Fibroblast of skin of left biceps (primary cell): ENCODE data around the gene AGPAT3.

ENCODE experiments used
- DNase-seq, 2 experiments: peaks; one replicate each; pipeline ENCODE4 v3.0.0-alpha.2; 2013; ENCODE audit warnings: low read depth in 2 of 2

Gene AGPAT3

GRCh38 chr21:43975469-43976098 lies 110.6 kb downstream of the AGPAT3 start:
- peak in 1 of 2 experiments; percentile 6 for DNase-seq

DNA sequence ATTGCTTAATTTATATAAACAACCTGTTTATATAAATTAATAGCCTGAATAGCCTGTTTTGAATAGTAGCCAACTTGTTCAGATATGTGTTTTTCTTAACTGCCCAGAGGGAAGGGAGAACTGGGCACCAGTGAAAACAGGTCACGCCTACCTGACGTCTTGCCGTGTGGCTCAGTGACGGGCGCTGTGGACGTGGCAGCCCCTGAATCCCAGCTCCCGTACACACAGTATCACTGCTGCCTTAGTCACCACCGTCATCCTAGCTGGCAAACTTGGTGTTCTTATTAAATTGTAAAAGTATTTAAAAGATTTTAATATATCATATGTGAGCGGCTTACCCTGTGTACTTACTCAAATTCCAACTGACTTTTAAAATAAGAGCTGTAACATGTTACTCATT lies 111.6 kb downstream of the AGPAT3 start:
- no peak for DNase-seq

GRCh38 chr21:43978060-43978459 lies 113.0 kb downstream of the AGPAT3 start:
- no peak for DNase-seq

DNA sequence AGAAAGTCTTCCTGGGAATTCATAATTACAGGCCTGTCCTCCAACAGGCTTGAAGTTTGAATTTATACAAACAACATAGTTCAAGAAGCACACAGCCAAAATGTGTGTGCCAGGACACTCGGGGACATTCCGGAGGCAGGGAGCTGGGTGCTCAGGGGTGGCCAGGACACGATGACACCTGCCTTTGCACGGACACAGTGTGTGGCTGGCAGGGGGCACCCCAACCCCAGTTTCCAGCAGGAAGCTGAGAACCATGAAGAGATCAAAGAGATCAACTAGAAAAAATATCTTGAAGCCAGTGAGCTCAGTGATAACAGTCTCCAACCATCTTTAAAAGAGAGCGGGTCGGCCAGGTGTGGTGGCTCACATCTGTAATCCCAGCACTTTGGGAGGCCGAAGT lies 114.6 kb downstream of the AGPAT3 start:
- no peak for DNase-seq

GRCh38 chr21:43981151-43981870 lies 116.3 kb downstream of the AGPAT3 start:
- DNase-seq: no peak

- DNase-seq: no peak
Measured at GRCh38 chr21:43981871-43982210, 116.8 kb downstream of the AGPAT3 start.

- no peak for DNase-seq
Measured at GRCh38 chr21:43982489-43983078, 117.6 kb downstream of the AGPAT3 start.

DNA sequence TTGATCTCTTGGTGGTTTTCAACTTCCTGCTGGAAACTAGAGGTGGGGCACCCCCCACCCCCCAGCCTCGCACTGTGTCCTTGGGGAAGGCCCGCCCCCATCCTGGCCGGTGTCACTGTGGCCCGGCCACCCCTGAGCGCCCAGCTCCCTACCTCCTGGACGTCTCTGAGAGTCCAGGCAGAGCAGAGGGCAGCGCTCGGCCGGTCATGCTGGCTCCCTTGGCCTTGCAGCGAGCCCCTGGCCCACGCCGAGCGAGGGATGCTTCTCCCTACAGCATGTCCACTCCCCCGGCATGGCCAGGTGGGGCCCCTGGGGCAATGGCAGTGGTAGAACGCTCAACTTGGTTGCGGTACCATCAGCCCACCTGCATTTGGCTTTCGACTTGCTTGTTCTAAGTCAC lies 118.4 kb downstream of the AGPAT3 start:
- no peak for DNase-seq

- DNase-seq: no peak
Measured at GRCh38 chr21:43983860-43984420, 118.9 kb downstream of the AGPAT3 start.

- no peak for DNase-seq
Measured at GRCh38 chr21:43984905-43985689, 120.1 kb downstream of the AGPAT3 start.

- no peak for DNase-seq
Measured at GRCh38 chr21:43985690-43986251, 120.7 kb downstream of the AGPAT3 start.

DNA sequence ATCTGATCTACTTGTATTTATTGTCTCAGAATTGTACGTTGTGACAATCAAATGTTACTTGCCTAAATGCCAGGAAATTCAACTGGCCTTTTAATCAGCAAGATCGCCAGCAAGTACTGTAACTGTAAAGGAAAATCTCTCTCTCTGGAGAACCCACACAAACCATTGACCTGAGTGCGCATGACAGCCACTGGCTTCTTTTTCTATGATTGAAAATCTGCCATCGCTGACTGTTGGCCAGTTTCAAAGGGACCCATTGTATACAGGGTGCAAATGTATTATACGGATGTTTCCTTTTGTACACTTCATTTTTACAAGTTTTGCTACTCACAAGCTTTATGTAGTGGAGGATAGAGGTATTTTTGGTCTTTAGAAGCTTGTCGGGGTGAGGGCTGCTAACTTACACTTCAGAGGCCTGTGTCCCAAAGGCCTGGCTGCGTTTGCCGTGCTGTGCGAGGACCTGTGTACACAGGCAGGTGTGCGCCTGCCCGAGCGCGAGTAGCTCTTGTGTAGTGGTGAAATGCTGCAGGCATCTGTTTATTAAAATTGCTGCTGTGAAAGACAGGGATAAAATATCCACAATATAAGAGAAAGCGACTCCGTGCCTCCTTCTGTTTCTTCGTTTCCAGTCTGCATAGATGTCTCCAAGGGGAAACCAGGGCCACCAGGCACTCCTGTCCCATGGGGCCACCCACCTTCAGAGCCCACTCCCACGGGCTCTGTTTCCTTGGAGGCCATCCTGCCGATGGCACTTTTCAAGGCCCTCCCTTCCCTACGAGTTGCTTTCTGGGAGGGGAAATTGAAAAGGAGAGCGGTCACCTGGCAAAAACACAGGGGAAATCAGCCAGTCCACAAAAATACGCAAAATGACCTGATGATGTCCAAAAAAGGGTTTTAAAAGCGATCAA lies 121.8 kb downstream of the AGPAT3 start:
- no peak for DNase-seq

GRCh38 chr21:43987509-43987908 lies 122.5 kb downstream of the AGPAT3 start:
- no peak for DNase-seq

DNA sequence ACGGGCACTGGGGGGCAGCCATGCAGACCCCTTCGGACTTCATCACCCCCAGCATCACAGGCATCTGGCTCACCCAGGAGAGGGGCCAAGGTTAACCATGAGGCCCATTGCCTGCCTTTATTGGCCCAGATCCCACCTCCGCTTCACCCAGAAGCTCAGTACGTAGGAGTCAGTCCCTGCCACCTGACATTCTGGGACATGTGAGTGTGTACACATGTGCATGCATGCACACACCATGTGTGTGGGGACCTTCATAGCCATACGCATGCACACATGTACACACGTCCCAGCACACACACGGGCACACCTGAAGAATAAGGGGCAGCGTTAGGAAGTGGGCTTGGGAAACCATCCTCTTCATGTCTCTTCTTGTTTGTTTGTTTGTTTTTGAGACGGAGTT lies 123.0 kb downstream of the AGPAT3 start:
- DNase-seq: no peak

DNA sequence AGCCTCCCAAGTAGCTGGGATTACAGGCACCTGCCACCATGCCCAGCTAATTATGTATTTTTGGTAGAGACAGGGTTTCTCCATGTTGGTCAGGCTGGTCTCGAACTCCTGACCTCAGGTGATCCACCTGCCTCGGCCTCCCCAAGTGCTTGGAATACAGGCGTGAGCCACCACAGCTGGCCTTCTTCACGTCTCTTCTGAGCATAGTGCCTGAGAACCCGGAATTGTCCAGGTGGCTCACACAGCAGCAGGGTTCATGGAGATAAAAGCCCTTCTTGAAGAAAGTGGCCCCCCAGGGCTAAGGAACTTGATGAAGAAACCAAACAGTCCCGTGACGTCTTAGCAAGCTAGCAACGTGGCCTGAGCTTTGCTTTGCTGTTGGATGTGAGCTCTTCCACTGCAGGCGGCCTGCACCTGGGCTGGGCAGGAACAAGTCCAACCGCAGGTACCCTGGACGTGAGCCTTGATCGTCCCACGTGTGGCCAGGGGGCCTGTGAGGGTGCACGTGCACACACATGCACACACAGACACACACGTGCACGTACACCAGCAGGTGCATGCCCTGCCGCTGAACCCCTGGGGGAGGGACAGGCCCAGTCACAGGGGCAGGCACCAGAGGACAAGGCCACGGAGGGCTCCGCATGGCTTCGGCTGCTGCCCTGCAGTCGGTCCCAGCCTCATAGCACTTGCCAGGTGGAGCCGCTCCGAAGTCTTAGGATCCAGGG lies 123.6 kb downstream of the AGPAT3 start:
- DNase-seq: no peak

DNA sequence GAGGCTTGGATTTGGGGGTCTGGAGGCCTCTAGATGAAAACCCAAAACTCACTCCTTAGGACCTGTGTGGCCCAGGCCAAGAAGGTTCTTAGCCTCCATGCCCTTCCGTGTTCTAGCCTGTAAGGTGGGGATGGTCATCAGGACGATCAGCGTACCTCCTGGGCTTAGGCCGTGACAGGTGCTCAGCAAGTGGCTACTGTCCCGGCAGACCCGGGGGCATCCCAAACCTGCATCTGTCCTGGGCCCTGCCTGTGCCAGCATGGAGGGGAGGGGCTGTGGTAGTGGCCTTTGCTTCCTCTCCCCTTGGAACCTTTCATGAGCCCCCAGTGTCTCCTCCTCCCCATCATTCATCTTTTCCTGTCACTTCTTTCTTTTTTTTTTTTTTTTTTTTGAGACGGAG lies 124.4 kb downstream of the AGPAT3 start:
- DNase-seq: no peak

DNA sequence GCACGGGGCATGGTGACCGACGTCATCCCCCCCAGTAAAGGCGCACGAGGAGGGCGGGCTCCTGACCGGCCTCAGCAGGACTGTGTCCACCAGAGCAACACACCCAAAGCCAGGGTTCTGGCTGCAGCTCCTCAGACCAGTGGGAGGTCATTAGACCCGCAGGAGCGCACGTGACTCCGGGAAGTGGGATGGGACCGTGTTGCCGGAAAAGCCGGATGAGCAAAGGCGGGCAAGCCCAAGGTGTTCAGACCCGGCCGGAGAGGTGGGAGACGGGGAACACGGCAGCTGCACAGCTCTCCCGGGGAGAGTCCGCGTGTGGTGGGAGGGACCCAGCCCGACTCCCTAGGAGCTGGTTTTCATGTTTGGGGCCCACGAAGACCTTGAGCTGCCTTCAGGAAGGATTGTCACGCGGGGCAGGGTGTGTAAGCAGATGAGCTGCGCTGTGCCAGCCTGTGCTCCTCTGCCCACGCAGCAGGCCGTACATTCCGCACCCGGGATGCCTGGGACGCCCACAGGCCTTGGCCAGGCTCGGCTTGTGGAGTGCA lies 126.5 kb downstream of the AGPAT3 start:
- no peak for DNase-seq

DNA sequence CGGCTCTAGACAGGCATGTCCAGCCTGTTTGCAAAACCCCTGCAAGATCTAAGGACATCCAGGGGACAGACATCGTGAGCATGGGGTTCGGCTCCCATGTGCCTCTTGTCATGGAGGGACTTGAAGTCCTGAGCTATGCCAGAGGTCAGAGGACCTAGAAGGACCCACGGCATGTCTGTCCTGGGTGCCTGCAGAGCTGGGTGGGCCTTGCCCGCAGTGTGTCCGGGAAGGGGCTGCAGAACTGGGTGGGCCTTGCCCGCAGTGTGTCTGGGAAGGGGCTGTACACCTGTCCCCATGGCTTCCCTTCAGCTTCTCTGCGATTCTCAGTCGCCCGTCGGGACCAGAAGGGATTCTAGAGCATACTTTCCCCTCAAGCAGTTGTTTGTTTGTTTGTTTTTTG lies 127.1 kb downstream of the AGPAT3 start:
- DNase-seq: no peak

DNA sequence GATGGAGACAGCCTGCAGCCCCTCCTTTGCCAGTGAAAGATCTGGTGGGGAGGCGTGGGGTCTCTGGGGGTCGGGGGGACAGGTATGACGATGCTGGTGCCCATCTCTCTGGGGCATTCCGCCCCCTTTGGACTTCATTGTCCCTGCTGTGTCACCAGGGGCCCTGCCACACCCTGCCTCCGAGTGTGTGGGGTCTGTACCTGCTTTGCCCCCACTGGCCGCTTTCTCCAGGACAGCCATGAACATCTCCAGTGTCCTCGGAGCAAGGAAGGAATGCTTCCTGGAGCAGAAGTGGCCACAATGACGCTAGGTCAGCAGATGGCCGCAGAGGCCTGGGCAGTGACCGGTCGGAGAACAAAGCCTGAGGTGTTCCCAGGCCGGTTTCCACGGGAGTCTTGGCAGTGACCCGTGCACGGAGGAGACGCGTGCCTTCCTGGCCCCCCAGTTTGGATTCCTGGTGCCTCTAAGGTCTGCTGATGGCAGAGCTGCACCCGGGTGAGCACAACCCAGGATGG lies 128.5 kb downstream of the AGPAT3 start:
- DNase-seq: no peak

DNA sequence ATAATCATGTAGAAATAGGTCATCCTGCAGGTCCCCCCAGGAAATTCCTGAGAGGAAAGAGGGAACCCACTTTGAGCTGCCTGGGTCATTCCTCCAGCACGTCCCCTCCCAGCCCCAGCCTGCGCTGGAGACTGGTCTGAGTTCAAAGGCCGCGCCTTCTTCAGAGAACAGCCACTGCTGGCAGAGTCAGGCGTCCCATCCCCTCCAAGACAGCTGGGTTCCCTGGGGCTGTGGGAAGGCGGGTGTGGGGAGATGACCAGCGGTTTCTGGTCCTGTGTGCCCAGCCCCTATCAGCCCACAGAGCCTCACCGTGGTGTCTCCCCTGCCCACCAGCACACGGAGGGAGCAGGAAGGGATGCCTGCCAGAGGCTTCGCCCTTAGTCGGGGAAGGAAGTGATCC lies 129.1 kb downstream of the AGPAT3 start:
- no peak for DNase-seq
